OCI-LY7 (cell line): ENCODE data around the gene APOBEC3H.

Experiments
- EZH2phosphoT487 ChIP-seq: fragments of 200-600 bp; sonication (generic); IDR thresholded peaks from 2 replicates; pipeline ENCODE4 v1.6.1; 2018; ENCODE audit warnings: low read depth, borderline replicate concordance, mild to moderate bottlenecking, mixed run types, antibody characterized with exemption, low read length, moderate library complexity, mixed read lengths
- TF ChIP-seq, protein P1 (sequence below): fragments of 200-600 bp; sonication (generic); conservative IDR thresholded peaks from 2 replicates; pipeline ENCODE4 v1.5.1; 2014; ENCODE audit warnings: mild to moderate bottlenecking, antibody characterized with exemption, low read length, moderate library complexity, mixed read lengths

DNA sequence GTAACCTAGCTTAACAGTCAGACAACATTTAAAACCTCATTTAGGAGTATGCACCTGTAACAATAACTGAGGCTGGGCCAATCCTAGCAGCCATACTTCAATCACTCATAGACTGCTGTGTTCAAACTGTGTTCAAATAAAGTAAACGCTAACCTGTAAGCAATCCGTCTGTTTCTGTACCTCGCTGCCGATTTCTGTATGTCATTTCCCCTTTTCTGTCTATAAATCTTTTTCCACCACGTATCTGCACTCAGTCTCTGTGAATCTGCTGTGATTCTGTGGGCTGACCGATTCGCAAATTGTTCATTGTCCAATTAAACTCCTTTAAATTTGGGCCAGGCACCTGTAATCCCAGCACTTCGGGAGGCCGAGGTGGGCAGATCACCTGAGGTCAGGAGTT, 12.3 kb downstream of the APOBEC3H start:
- TF ChIP-seq, protein P1, sequence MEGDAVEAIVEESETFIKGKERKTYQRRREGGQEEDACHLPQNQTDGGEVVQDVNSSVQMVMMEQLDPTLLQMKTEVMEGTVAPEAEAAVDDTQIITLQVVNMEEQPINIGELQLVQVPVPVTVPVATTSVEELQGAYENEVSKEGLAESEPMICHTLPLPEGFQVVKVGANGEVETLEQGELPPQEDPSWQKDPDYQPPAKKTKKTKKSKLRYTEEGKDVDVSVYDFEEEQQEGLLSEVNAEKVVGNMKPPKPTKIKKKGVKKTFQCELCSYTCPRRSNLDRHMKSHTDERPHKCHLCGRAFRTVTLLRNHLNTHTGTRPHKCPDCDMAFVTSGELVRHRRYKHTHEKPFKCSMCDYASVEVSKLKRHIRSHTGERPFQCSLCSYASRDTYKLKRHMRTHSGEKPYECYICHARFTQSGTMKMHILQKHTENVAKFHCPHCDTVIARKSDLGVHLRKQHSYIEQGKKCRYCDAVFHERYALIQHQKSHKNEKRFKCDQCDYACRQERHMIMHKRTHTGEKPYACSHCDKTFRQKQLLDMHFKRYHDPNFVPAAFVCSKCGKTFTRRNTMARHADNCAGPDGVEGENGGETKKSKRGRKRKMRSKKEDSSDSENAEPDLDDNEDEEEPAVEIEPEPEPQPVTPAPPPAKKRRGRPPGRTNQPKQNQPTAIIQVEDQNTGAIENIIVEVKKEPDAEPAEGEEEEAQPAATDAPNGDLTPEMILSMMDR, result no peak
- no peak for TF ChIP-seq EZH2phosphoT487
